ENCODE measurements around the gene TNFRSF19.

Gene TNFRSF19

DNA sequence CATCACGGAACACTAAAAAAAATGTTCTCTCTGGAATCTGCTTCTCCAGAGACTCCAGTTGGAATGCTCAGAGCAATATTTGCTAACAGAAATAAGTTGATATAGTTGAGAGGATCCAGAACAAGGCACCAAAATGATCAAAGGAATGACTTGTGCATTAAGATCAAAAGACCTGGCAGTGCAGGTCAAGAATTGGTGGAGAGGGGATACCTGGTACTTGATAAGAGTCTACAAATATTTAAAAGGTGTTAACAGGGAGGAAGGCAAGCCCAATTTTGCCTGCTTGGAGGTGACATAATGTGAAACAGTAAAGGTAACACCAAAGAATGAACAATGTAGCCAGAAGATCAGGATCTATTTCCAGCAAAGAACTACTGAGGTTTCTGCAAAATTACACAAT, 20.0 kb upstream of the TNFRSF19 start:
- no peak for ATAC-seq
- TF ChIP-seq ZFP30 (CRISPR knock-in tag; IDR thresholded peaks at IDR 0.05) = no peak
- TF ChIP-seq ESRRG (CRISPR knock-in tag; IDR thresholded peaks at IDR 0.05) = no peak
- TF ChIP-seq SNAI2 (CRISPR knock-in tag; IDR thresholded peaks at IDR 0.05) = no peak
- TF ChIP-seq ZNF70 (CRISPR knock-in tag; IDR thresholded peaks at IDR 0.05) = no peak
- TF ChIP-seq, protein P1, sequence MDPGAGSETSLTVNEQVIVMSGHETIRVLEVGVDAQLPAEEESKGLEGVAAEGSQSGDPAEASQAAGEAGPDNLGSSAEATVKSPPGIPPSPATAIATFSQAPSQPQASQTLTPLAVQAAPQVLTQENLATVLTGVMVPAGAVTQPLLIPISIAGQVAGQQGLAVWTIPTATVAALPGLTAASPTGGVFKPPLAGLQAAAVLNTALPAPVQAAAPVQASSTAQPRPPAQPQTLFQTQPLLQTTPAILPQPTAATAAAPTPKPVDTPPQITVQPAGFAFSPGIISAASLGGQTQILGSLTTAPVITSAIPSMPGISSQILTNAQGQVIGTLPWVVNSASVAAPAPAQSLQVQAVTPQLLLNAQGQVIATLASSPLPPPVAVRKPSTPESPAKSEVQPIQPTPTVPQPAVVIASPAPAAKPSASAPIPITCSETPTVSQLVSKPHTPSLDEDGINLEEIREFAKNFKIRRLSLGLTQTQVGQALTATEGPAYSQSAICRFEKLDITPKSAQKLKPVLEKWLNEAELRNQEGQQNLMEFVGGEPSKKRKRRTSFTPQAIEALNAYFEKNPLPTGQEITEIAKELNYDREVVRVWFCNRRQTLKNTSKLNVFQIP (CRISPR knock-in tag; IDR thresholded peaks at IDR 0.05; ENCODE audit: borderline replicate concordance, low read depth) = no peak
- TF ChIP-seq, protein P2, sequence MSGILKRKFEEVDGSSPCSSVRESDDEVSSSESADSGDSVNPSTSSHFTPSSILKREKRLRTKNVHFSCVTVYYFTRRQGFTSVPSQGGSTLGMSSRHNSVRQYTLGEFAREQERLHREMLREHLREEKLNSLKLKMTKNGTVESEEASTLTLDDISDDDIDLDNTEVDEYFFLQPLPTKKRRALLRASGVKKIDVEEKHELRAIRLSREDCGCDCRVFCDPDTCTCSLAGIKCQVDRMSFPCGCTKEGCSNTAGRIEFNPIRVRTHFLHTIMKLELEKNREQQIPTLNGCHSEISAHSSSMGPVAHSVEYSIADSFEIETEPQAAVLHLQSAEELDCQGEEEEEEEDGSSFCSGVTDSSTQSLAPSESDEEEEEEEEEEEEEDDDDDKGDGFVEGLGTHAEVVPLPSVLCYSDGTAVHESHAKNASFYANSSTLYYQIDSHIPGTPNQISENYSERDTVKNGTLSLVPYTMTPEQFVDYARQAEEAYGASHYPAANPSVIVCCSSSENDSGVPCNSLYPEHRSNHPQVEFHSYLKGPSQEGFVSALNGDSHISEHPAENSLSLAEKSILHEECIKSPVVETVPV (CRISPR knock-in tag; IDR thresholded peaks at IDR 0.05) = no peak
- TF ChIP-seq TCF4 (CRISPR knock-in tag; IDR thresholded peaks at IDR 0.05; ENCODE audit: borderline replicate concordance) = no peak
- TF ChIP-seq RARB (CRISPR knock-in tag; IDR thresholded peaks at IDR 0.05) = no peak
- TF ChIP-seq CSDC2 (CRISPR knock-in tag; IDR thresholded peaks at IDR 0.05) = no peak
- TF ChIP-seq PATZ1 (CRISPR knock-in tag; IDR thresholded peaks at IDR 0.05; ENCODE audit: borderline replicate concordance) = no peak
- TF ChIP-seq ARNTL (CRISPR knock-in tag; IDR thresholded peaks at IDR 0.05; ENCODE audit: borderline replicate concordance, low read depth) = no peak
- TF ChIP-seq ZNF565 (CRISPR knock-in tag; conservative IDR thresholded peaks at IDR 0.05; ENCODE audit: low read depth) = no peak
- TF ChIP-seq BACH2 (CRISPR knock-in tag; IDR thresholded peaks at IDR 0.05; ENCODE audit: borderline replicate concordance) = no peak
- TF ChIP-seq TOX (CRISPR knock-in tag; IDR thresholded peaks at IDR 0.05; ENCODE audit: borderline replicate concordance) = no peak
- no peak for TF ChIP-seq PPARA (CRISPR knock-in tag; IDR thresholded peaks at IDR 0.05; ENCODE audit: borderline replicate concordance)
- no peak for TF ChIP-seq OSR1 (CRISPR knock-in tag; IDR thresholded peaks at IDR 0.05)
- no peak for TF ChIP-seq TSHZ2 (CRISPR knock-in tag; IDR thresholded peaks at IDR 0.05)
- no peak for TF ChIP-seq ISL1 (CRISPR knock-in tag; IDR thresholded peaks at IDR 0.05)
- TF ChIP-seq ZC3H10 (CRISPR knock-in tag; IDR thresholded peaks at IDR 0.05) = no peak

GRCh38 chr13:23551213-23552008, 18.8 kb upstream of the TNFRSF19 start:
- no peak for ATAC-seq
- TF ChIP-seq OSR1 (CRISPR knock-in tag; IDR thresholded peaks at IDR 0.05) (no peak), PATZ1 (CRISPR knock-in tag; IDR thresholded peaks at IDR 0.05; ENCODE audit: borderline replicate concordance) (no peak), GLIS3 (CRISPR knock-in tag; IDR thresholded peaks at IDR 0.05) (no peak), ISL1 (CRISPR knock-in tag; IDR thresholded peaks at IDR 0.05) (no peak), ESRRG (CRISPR knock-in tag; IDR thresholded peaks at IDR 0.05) (no peak), PPARA (CRISPR knock-in tag; IDR thresholded peaks at IDR 0.05; ENCODE audit: borderline replicate concordance) (no peak), ZC3H10 (CRISPR knock-in tag; IDR thresholded peaks at IDR 0.05) (no peak), ZNF565 (CRISPR knock-in tag; conservative IDR thresholded peaks at IDR 0.05; ENCODE audit: low read depth) (no peak), ARNTL (CRISPR knock-in tag; IDR thresholded peaks at IDR 0.05; ENCODE audit: borderline replicate concordance, low read depth) (no peak), ZNF8 (CRISPR knock-in tag; IDR thresholded peaks at IDR 0.05) (no peak), BACH2 (CRISPR knock-in tag; IDR thresholded peaks at IDR 0.05; ENCODE audit: borderline replicate concordance) (no peak), RARB (CRISPR knock-in tag; IDR thresholded peaks at IDR 0.05) (no peak)
- TF ChIP-seq, protein P3, sequence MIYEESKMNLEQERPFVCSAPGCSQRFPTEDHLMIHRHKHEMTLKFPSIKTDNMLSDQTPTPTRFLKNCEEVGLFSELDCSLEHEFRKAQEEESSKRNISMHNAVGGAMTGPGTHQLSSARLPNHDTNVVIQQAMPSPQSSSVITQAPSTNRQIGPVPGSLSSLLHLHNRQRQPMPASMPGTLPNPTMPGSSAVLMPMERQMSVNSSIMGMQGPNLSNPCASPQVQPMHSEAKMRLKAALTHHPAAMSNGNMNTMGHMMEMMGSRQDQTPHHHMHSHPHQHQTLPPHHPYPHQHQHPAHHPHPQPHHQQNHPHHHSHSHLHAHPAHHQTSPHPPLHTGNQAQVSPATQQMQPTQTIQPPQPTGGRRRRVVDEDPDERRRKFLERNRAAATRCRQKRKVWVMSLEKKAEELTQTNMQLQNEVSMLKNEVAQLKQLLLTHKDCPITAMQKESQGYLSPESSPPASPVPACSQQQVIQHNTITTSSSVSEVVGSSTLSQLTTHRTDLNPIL (CRISPR knock-in tag; IDR thresholded peaks at IDR 0.05; ENCODE audit: low read depth) = no peak
- TF ChIP-seq, protein P2 (CRISPR knock-in tag; IDR thresholded peaks at IDR 0.05) = no peak
